ENCODE results near the gene SLC25A19.
A peak's percentile ranks its signal among the peaks of the same experiment; 100 is the strongest.

SLC25A19 gene

DNA sequence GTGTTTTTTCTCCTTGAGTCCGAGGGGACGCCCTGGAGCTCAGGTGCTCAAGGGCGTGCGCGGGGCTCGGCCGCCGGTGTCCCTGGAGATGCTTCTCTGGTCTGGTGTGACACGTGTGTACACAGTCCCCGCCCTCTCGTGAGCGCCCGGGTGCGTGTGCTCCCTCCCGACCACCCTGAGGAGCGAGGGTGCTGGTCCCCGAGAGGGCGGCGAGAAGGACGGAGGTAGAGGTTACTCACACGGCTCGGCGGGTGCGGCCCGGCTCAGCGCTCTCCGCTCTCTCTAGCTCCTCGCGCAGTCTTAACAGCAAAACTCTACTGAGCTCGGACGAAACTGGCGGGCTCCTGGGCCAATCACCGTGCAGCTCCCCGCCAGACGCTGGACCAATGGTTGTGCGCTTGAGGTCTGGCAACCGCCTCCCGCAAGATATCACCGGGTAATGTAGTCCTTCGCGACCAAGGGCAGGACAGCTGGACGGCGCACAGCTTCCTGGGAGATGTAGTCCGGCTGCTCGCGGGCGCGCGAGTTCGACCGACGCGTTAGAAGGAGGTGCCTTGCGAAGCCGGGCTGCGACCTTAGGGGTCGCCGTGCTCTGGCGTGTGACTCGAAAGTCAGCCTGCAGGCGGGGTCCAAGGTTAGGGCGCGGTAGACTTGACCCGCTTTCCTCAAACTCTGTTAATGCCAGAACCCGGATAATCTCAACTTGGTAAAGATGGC lies at the start of gene SLC25A19:
Gene SLC25A19 (minus strand): TSS at position 319 of the 717 bp plus-strand sequence. CDS start 2,669 bp downstream, outside the sequence.
- Histone ChIP-seq H3K4me1 (ENCODE audit: insufficient read depth, low read length) (peaks cover 6% of the 10 kb centered on the region), H3K27me3 (ENCODE audit: insufficient read depth, low read length) (no peaks in the 10 kb centered on the region), H3K36me3 (ENCODE audit: insufficient read depth, low read length) (no peaks in the 10 kb centered on the region), H3K4me3 (ENCODE audit: low read length) (peak within 1 kb of the TSS; percentile 67), H2AFZ (ENCODE audit: low read depth, low read length) (peak within 1 kb of the TSS; percentile 82), H3K9me3 (ENCODE audit: low read length) (no peaks in the 10 kb centered on the region)

GRCh38 chr17:75338335-75338734 lies 49.1 kb upstream of the SLC25A19 start:
- Histone ChIP-seq H3K9me3 (ENCODE audit: low read length) (no peaks in the 10 kb centered on the region), H3K4me1 (ENCODE audit: insufficient read depth, low read length) (peaks cover 16% of the 10 kb centered on the region), H3K36me3 (ENCODE audit: insufficient read depth, low read length) (no peaks in the 10 kb centered on the region), H3K27me3 (ENCODE audit: insufficient read depth, low read length) (no peaks in the 10 kb centered on the region), H2AFZ (ENCODE audit: low read depth, low read length) (no peak overlapping the region), H3K4me3 (ENCODE audit: low read length) (no peak overlapping the region)

GRCh38 chr17:75335315-75335714 lies 46.1 kb upstream of the SLC25A19 start:
- Histone ChIP-seq H3K36me3 (ENCODE audit: insufficient read depth, low read length) (peaks cover 10% of the 10 kb centered on the region), H2AFZ (ENCODE audit: low read depth, low read length) (no peak overlapping the region), H3K27me3 (ENCODE audit: insufficient read depth, low read length) (no peaks in the 10 kb centered on the region), H3K4me3 (ENCODE audit: low read length) (no peak overlapping the region), H3K9me3 (ENCODE audit: low read length) (no peaks in the 10 kb centered on the region), H3K4me1 (ENCODE audit: insufficient read depth, low read length) (peaks cover 16% of the 10 kb centered on the region)

- no peak overlapping the region for H2AFZ ChIP-seq (ENCODE audit: low read depth, low read length)
- peaks cover 10% of the 10 kb centered on the region for H3K36me3 ChIP-seq (ENCODE audit: insufficient read depth, low read length)
- no peaks in the 10 kb centered on the region for H3K9me3 ChIP-seq (ENCODE audit: low read length)
- H3K4me3 ChIP-seq (ENCODE audit: low read length): no peak overlapping the region
- peaks cover 16% of the 10 kb centered on the region for H3K4me1 ChIP-seq (ENCODE audit: insufficient read depth, low read length)
- no peaks in the 10 kb centered on the region for H3K27me3 ChIP-seq (ENCODE audit: insufficient read depth, low read length)
Measured at GRCh38 chr17:75334723-75335122, 45.5 kb upstream of the SLC25A19 start.

DNA sequence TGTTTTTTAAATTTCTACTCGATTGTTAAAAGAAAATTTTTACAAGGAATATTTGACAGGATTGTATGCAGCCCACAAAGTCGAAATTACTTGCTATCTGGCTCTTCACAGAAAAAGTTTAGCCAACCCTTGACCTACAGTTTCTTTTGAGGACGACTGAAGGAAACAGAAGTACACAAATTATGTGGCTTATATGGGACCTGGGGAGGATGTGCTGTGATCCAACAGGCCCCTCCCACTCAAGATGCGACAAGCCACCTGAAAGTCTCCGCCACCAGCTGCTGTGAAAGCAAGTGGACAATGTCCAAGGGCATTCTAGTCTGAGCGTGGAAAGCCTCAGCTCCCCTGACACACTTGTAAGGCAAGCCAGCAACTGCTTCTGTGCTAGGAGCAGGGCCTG lies 42.4 kb upstream of the SLC25A19 start:
- H3K4me3 ChIP-seq (ENCODE audit: low read length): no peak overlapping the region
- peaks cover 13% of the 10 kb centered on the region for H3K36me3 ChIP-seq (ENCODE audit: insufficient read depth, low read length)
- no peak overlapping the region for H2AFZ ChIP-seq (ENCODE audit: low read depth, low read length)
- H3K27me3 ChIP-seq (ENCODE audit: insufficient read depth, low read length): no peaks in the 10 kb centered on the region
- H3K4me1 ChIP-seq (ENCODE audit: insufficient read depth, low read length): peaks cover 16% of the 10 kb centered on the region
- no peaks in the 10 kb centered on the region for H3K9me3 ChIP-seq (ENCODE audit: low read length)

DNA sequence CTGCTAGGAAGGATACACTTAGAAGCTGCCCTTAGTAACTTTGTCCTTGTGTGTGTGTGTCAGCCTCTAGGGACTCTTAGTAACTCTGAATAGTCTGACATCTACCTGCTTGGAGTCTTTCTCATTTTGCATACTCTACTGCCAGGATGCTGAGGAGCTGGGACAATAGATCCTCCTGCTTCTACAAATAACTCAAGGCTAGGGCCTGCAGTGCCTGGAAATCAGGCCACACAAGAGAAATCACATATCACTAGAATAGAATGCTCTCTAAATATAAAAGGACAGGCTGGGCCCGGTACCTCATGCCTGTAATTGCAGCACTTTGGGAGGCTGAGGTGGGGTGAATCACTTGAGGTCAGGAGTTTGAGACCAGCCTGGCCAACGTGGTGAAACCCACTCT lies 38.5 kb upstream of the SLC25A19 start:
- H2AFZ ChIP-seq (ENCODE audit: low read depth, low read length): no peak overlapping the region
- H3K4me3 ChIP-seq (ENCODE audit: low read length): no peak overlapping the region
- H3K36me3 ChIP-seq (ENCODE audit: insufficient read depth, low read length): peaks cover 20% of the 10 kb centered on the region
- H3K9me3 ChIP-seq (ENCODE audit: low read length): no peaks in the 10 kb centered on the region
- H3K4me1 ChIP-seq (ENCODE audit: insufficient read depth, low read length): no peaks in the 10 kb centered on the region
- no peaks in the 10 kb centered on the region for H3K27me3 ChIP-seq (ENCODE audit: insufficient read depth, low read length)

GRCh38 chr17:75326226-75326848 lies 37.1 kb upstream of the SLC25A19 start:
- H3K4me1 ChIP-seq (ENCODE audit: insufficient read depth, low read length): no peaks in the 10 kb centered on the region
- H3K9me3 ChIP-seq (ENCODE audit: low read length): no peaks in the 10 kb centered on the region
- no peak overlapping the region for H3K4me3 ChIP-seq (ENCODE audit: low read length)
- H2AFZ ChIP-seq (ENCODE audit: low read depth, low read length): no peak overlapping the region
- peaks cover 18% of the 10 kb centered on the region for H3K36me3 ChIP-seq (ENCODE audit: insufficient read depth, low read length)
- no peaks in the 10 kb centered on the region for H3K27me3 ChIP-seq (ENCODE audit: insufficient read depth, low read length)

DNA sequence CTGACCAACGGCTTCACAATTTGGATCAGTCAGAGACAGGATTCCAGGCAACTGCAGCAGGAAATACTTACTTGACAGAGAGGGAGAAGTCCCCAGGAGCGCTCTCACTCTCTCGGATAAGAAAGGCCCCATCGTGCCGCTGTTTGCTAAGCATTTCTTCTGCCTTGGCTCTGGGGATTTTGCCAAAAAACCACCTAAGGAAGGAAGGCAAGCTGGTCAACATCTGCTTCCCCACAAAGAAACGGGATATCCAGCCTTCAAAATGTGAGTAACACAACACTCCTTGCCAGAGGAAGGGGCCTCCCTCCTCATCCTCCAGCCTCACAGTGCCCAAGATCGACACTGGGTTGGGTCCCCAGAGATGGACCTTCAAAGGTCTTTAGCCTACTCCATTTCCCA lies 36.6 kb upstream of the SLC25A19 start:
- peaks cover 21% of the 10 kb centered on the region for H3K36me3 ChIP-seq (ENCODE audit: insufficient read depth, low read length)
- no peak overlapping the region for H3K4me3 ChIP-seq (ENCODE audit: low read length)
- H2AFZ ChIP-seq (ENCODE audit: low read depth, low read length): no peak overlapping the region
- H3K4me1 ChIP-seq (ENCODE audit: insufficient read depth, low read length): no peaks in the 10 kb centered on the region
- H3K9me3 ChIP-seq (ENCODE audit: low read length): no peaks in the 10 kb centered on the region
- H3K27me3 ChIP-seq (ENCODE audit: insufficient read depth, low read length): no peaks in the 10 kb centered on the region

DNA sequence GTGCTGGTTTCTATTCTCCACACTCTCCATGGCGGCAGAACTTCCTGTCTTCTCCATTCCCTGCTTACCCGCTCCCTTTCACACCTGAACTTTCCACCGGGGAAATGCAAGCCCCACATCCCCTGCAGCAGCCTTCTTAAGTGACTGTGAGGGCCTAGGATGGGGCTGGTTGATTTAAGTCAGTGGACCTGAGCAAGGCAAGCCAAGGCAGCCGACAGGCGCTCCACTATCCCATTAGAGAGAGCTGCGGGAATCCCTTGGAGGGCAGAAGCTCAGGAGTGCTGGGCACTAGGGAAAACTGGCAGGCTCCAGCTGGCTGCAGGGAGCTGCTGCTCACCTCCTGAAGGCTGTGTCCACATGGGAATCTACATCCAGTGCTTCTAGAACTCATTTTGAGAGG lies 36.1 kb upstream of the SLC25A19 start:
- Histone ChIP-seq H3K4me3 (ENCODE audit: low read length) (no peak overlapping the region), H3K36me3 (ENCODE audit: insufficient read depth, low read length) (peaks cover 24% of the 10 kb centered on the region), H3K27me3 (ENCODE audit: insufficient read depth, low read length) (no peaks in the 10 kb centered on the region), H3K9me3 (ENCODE audit: low read length) (no peaks in the 10 kb centered on the region), H3K4me1 (ENCODE audit: insufficient read depth, low read length) (no peaks in the 10 kb centered on the region), H2AFZ (ENCODE audit: low read depth, low read length) (no peak overlapping the region)

GRCh38 chr17:75321506-75321905 lies 32.3 kb upstream of the SLC25A19 start:
- Histone ChIP-seq H3K27me3 (ENCODE audit: insufficient read depth, low read length) (no peaks in the 10 kb centered on the region), H3K4me3 (ENCODE audit: low read length) (no peak overlapping the region), H3K36me3 (ENCODE audit: insufficient read depth, low read length) (peaks cover 30% of the 10 kb centered on the region)

GRCh38 chr17:75319904-75320691 lies 30.9 kb upstream of the SLC25A19 start:
- Histone ChIP-seq H3K27me3 (ENCODE audit: insufficient read depth, low read length) (no peaks in the 10 kb centered on the region), H3K36me3 (ENCODE audit: insufficient read depth, low read length) (peaks cover 25% of the 10 kb centered on the region), H3K4me3 (ENCODE audit: low read length) (no peak overlapping the region)

More at GRCh38 chr17:75321506-75321905, 32.3 kb upstream of the SLC25A19 start:
- Histone ChIP-seq H2AFZ (ENCODE audit: low read depth, low read length) (no peak overlapping the region), H3K9me3 (ENCODE audit: low read length) (no peaks in the 10 kb centered on the region), H3K4me1 (ENCODE audit: insufficient read depth, low read length) (no peaks in the 10 kb centered on the region)

DNA sequence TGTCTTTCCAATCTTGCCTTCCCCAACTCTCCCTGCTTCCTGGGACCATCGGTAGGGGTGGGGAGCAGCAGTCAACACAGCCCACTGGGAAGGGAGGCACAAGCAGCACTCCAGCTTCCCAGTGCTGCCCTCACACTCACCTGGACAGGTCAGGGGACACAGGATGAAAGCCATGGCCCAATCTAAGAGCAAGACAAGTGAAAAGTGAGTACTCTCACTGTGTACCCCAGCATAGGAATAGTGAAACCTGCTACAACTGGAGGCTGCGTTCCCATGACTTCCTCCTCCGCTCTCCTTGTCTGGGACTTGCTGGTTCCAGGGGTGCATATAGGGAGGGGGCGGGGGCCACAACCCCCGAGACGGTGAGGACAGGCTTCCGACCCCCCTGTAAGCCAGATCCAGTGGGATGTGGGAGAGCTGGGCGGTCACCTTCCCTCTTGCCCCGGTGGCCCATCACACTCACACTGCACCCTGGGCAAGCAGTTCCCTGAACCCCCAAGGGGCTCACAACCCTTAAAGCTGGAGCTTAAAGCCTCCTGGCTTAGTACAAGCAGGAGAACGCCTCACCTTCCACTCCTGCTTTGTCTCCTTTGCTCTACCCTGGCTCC lies 29.5 kb upstream of the SLC25A19 start:
- H2AFZ ChIP-seq (ENCODE audit: low read depth, low read length): no peak overlapping the region
- no peaks in the 10 kb centered on the region for H3K4me1 ChIP-seq (ENCODE audit: insufficient read depth, low read length)
- no peaks in the 10 kb centered on the region for H3K9me3 ChIP-seq (ENCODE audit: low read length)
- peaks cover 25% of the 10 kb centered on the region for H3K36me3 ChIP-seq (ENCODE audit: insufficient read depth, low read length)
- no peak overlapping the region for H3K4me3 ChIP-seq (ENCODE audit: low read length)
- H3K27me3 ChIP-seq (ENCODE audit: insufficient read depth, low read length): no peaks in the 10 kb centered on the region

More at GRCh38 chr17:75319904-75320691, 30.9 kb upstream of the SLC25A19 start:
- no peaks in the 10 kb centered on the region for H3K9me3 ChIP-seq (ENCODE audit: low read length)
- H3K4me1 ChIP-seq (ENCODE audit: insufficient read depth, low read length): no peaks in the 10 kb centered on the region
- H2AFZ ChIP-seq (ENCODE audit: low read depth, low read length): no peak overlapping the region

- Histone ChIP-seq H3K27me3 (ENCODE audit: insufficient read depth, low read length) (no peaks in the 10 kb centered on the region), H3K4me3 (ENCODE audit: low read length) (no peak overlapping the region), H3K9me3 (ENCODE audit: low read length) (no peaks in the 10 kb centered on the region), H3K36me3 (ENCODE audit: insufficient read depth, low read length) (peaks cover 25% of the 10 kb centered on the region), H2AFZ (ENCODE audit: low read depth, low read length) (no peak overlapping the region), H3K4me1 (ENCODE audit: insufficient read depth, low read length) (no peaks in the 10 kb centered on the region)
Measured at GRCh38 chr17:75318211-75318610, 29.0 kb upstream of the SLC25A19 start.
